Measurements from ENCODE around the gene BTBD9. TPM values are rescaled to one million over a fixed set of nuclear protein-coding genes. Genes with fewer than 3 reads are reported as not detected.

Gene BTBD9
- total and polyA plus RNA-seq, 2 donors (not counting 1 experiment from before 2014, with no cell fraction given) = 4.1 to 48.9 TPM

- TF ChIP-seq EZH2 (IDR thresholded peaks at IDR 0.05; ENCODE audit: borderline replicate concordance, insufficient read depth, low read depth, low read length, poor library complexity, severe bottlenecking) = no peak
- TF ChIP-seq CTCF (IDR thresholded peaks at IDR 0.05) = no peak
- H4K20me1 ChIP-seq (ENCODE audit: control insufficient read depth, insufficient read depth, low read length, poor library complexity, severe bottlenecking) = no peaks in the 10 kb centered on the region
- no peak overlapping the region for H3K9ac ChIP-seq (ENCODE audit: low read length)
- H3K36me3 ChIP-seq (replicated peaks in 1 of 2; ENCODE audit: control extremely low read depth in 1 of 2, control insufficient read depth in 1 of 2, extremely low read depth in 1 of 2, insufficient read depth in 2 of 2, low read length in 1 of 2) = peaks cover 0 to 6% of the 10 kb centered on the region in 2 experiments
- no peaks in the 10 kb centered on the region for H3K27me3 ChIP-seq (replicated peaks in 1 of 4; ENCODE audit: control extremely low read depth in 1 of 4, control insufficient read depth in 3 of 4, insufficient read depth in 4 of 4, low read length in 3 of 4)
- Mint-ChIP-seq H3K4me1 (no peaks in the 10 kb centered on the region), H3K27me3 (no peaks in the 10 kb centered on the region), H3K4me3 (no peak overlapping the region), H3K27ac (no peak overlapping the region), H3K9me3 (ENCODE audit: insufficient read depth) (no peaks in the 10 kb centered on the region)
- intact Hi-C loops (cut with micrococcal nuclease) = no loop called here
- POLR2A ChIA-PET = no interaction called here
- no peak overlapping the region for H3K4me2 ChIP-seq (replicated peaks; ENCODE audit: low read depth, low read length, poor library complexity, severe bottlenecking)
- no peaks in the 10 kb centered on the region for H3K4me1 ChIP-seq (ENCODE audit: control insufficient read depth in 2 of 2, insufficient read depth in 2 of 2, low read length in 2 of 2)
- 100% methylated on average over 5 of the region's 6 CpGs for WGBS (ENCODE audit: insufficient coverage)
- CTCF ChIA-PET = no interaction called here
- H3K9me3 ChIP-seq (ENCODE audit: control extremely low read depth in 1 of 3, control insufficient read depth in 2 of 3, insufficient read depth in 1 of 3, low read length in 2 of 3) = no peaks in the 10 kb centered on the region
- H3K27ac ChIP-seq (ENCODE audit: low read length in 2 of 2) = no peak overlapping the region
- H2AFZ ChIP-seq (ENCODE audit: insufficient read depth, low read depth, low read length, poor library complexity, severe bottlenecking) = no peak overlapping the region
- no peak for ATAC-seq (ENCODE audit: low read depth)
- no peak overlapping the region for H3K4me3 ChIP-seq (ENCODE audit: control extremely low read depth in 1 of 5, extremely low read depth in 1 of 5, insufficient read depth in 1 of 5, low read depth in 2 of 5, low read length in 4 of 5)
- H3K79me2 ChIP-seq (ENCODE audit: control insufficient read depth, insufficient read depth, low read length) = no peaks in the 10 kb centered on the region
- no peak for DNase-seq
Measured at GRCh38 chr6:38182426-38182825, 457.3 kb downstream of the BTBD9 start.

GRCh38 chr6:38180586-38180985, 459.1 kb downstream of the BTBD9 start:
- H3K4me1 Mint-ChIP-seq = no peaks in the 10 kb centered on the region
- H3K4me3 ChIP-seq (ENCODE audit: control extremely low read depth in 1 of 5, extremely low read depth in 1 of 5, insufficient read depth in 1 of 5, low read depth in 2 of 5, low read length in 4 of 5) = no peak overlapping the region
- no peak overlapping the region for H3K9ac ChIP-seq (ENCODE audit: low read length)
- H3K79me2 ChIP-seq (ENCODE audit: control insufficient read depth, insufficient read depth, low read length) = no peaks in the 10 kb centered on the region
- ATAC-seq (ENCODE audit: low read depth) (no peak), DNase-seq (no peak)
- 95% methylated on average over 10 of the region's 12 CpGs for WGBS (ENCODE audit: insufficient coverage)
- no peaks in the 10 kb centered on the region for H3K4me1 ChIP-seq (ENCODE audit: control insufficient read depth in 2 of 2, insufficient read depth in 2 of 2, low read length in 2 of 2)
- no peaks in the 10 kb centered on the region for H3K27me3 Mint-ChIP-seq
- TF ChIP-seq CTCF (IDR thresholded peaks at IDR 0.05) = no peak
- TF ChIP-seq EZH2 (IDR thresholded peaks at IDR 0.05; ENCODE audit: borderline replicate concordance, insufficient read depth, low read depth, low read length, poor library complexity, severe bottlenecking) = no peak
- no peak overlapping the region for H3K27ac Mint-ChIP-seq
- H3K36me3 ChIP-seq (replicated peaks in 1 of 2; ENCODE audit: control extremely low read depth in 1 of 2, control insufficient read depth in 1 of 2, extremely low read depth in 1 of 2, insufficient read depth in 2 of 2, low read length in 1 of 2) = no peaks in the 10 kb centered on the region
- H3K27ac ChIP-seq (ENCODE audit: low read length in 2 of 2) = no peak overlapping the region
- no peaks in the 10 kb centered on the region for H3K9me3 Mint-ChIP-seq (ENCODE audit: insufficient read depth)
- H3K9me3 ChIP-seq (ENCODE audit: control extremely low read depth in 1 of 3, control insufficient read depth in 2 of 3, insufficient read depth in 1 of 3, low read length in 2 of 3) = no peaks in the 10 kb centered on the region
- ChIA-PET POLR2A (no interaction called here), CTCF (no interaction called here)
- H4K20me1 ChIP-seq (ENCODE audit: control insufficient read depth, insufficient read depth, low read length, poor library complexity, severe bottlenecking) = no peaks in the 10 kb centered on the region
- no peak overlapping the region for H3K4me2 ChIP-seq (replicated peaks; ENCODE audit: low read depth, low read length, poor library complexity, severe bottlenecking)
- H3K4me3 Mint-ChIP-seq = no peak overlapping the region
- no peaks in the 10 kb centered on the region for H3K27me3 ChIP-seq (replicated peaks in 1 of 4; ENCODE audit: control extremely low read depth in 1 of 4, control insufficient read depth in 3 of 4, insufficient read depth in 4 of 4, low read length in 3 of 4)
- intact Hi-C loops (cut with micrococcal nuclease) = no loop called here
- H2AFZ ChIP-seq (ENCODE audit: insufficient read depth, low read depth, low read length, poor library complexity, severe bottlenecking) = no peak overlapping the region

Data from B cell (primary cell).